Measurements from ENCODE around the gene LRMDA.

DNA sequence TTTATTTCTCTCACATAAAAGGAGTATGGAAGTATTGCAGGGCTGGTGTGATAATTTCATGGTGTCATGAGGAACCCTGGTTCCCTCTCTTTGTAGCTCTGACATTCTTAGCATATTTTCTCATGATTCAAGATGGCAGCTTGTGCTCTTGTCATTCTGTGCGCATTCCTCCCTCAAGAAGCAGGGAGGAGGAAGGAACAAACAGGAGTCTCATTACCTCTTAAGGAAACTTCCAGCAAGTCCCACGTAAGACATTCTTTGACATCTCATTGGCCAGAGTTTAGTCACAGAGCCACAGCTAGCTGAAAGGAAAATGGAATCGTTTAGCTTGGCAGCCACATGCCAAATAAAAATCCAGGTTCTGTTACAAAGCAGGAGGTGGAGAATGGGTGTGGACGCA is 546.8 kb downstream of the LRMDA start:
- TF ChIP-seq, protein P1, sequence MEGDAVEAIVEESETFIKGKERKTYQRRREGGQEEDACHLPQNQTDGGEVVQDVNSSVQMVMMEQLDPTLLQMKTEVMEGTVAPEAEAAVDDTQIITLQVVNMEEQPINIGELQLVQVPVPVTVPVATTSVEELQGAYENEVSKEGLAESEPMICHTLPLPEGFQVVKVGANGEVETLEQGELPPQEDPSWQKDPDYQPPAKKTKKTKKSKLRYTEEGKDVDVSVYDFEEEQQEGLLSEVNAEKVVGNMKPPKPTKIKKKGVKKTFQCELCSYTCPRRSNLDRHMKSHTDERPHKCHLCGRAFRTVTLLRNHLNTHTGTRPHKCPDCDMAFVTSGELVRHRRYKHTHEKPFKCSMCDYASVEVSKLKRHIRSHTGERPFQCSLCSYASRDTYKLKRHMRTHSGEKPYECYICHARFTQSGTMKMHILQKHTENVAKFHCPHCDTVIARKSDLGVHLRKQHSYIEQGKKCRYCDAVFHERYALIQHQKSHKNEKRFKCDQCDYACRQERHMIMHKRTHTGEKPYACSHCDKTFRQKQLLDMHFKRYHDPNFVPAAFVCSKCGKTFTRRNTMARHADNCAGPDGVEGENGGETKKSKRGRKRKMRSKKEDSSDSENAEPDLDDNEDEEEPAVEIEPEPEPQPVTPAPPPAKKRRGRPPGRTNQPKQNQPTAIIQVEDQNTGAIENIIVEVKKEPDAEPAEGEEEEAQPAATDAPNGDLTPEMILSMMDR (conservative IDR thresholded peaks at IDR 0.05; ENCODE audit: low read depth, low read length), result no peak
- TF ChIP-seq EZH2phosphoT487 (IDR thresholded peaks at IDR 0.05; ENCODE audit: borderline replicate concordance, low read length), result no peak
